Measurements from ENCODE around the gene TMEM107. TPM values are rescaled to one million over a fixed set of nuclear protein-coding genes. Genes with fewer than 3 reads are reported as not detected.
"Not testable (repeated sequence)": the region's sequence is repeated elsewhere in the genome, so short reads cannot be mapped to it uniquely, and the experiment has no call there.

TMEM107 gene
- total RNA-seq, 1 donor from 2014 or later = 30.6 TPM

GRCh38 chr17:8189711-8190477, 13.7 kb upstream of the TMEM107 start, which contains the start of gene BORCS6:
Gene BORCS6, minus strand, starts transcription at chr17:8190180. Its CDS starts 40 bp downstream, at chr17:8190140.
- peak; percentile 99 for DNase-seq (ENCODE audit: low spot score)

GRCh38 chr17:8189041-8189710, 13.0 kb upstream of the TMEM107 start:
- no peak for DNase-seq (ENCODE audit: low spot score)

- no peak for DNase-seq (ENCODE audit: low spot score)
These were observed 12.2 kb upstream of the TMEM107 start for GRCh38 chr17:8188263-8188839.

GRCh38 chr17:8187517-8188262, 11.5 kb upstream of the TMEM107 start:
- peak; percentile 99 for DNase-seq (ENCODE audit: low spot score)

GRCh38 chr17:8186787-8187516, 10.8 kb upstream of the TMEM107 start:
- DNase-seq (ENCODE audit: low spot score) = peak; percentile 98

GRCh38 chr17:8186446-8186786, 10.2 kb upstream of the TMEM107 start:
- DNase-seq (ENCODE audit: low spot score) = no peak

- peak; percentile 86 for DNase-seq (ENCODE audit: low spot score)
These were observed 9.6 kb upstream of the TMEM107 start for GRCh38 chr17:8185582-8186445.

- DNase-seq (ENCODE audit: low spot score) = no peak
These were observed 985 bp upstream of the TMEM107 start for GRCh38 chr17:8176998-8177731.

GRCh38 chr17:8175795-8176196, 384 bp downstream of the TMEM107 start:
- no peak for DNase-seq (ENCODE audit: low spot score)

GRCh38 chr17:8173871-8174322, 2.3 kb downstream of the TMEM107 start:
- no peak for DNase-seq (ENCODE audit: low spot score)

GRCh38 chr17:8173056-8173870, 2.9 kb downstream of the TMEM107 start:
- DNase-seq (ENCODE audit: low spot score) = peak; percentile 97

- DNase-seq (ENCODE audit: low spot score) = not testable (repeated sequence)
These were observed 6.0 kb downstream of the TMEM107 start for GRCh38 chr17:8170186-8170585.

- no peak for DNase-seq (ENCODE audit: low spot score)
These were observed 8.7 kb downstream of the TMEM107 start for GRCh38 chr17:8167526-8167925.

- no peak for DNase-seq (ENCODE audit: low spot score)
These were observed 9.4 kb downstream of the TMEM107 start for GRCh38 chr17:8166731-8167130.

- no peak for DNase-seq (ENCODE audit: low spot score)
These were observed 11.4 kb downstream of the TMEM107 start for GRCh38 chr17:8164815-8165131.

- peak; percentile 58 for DNase-seq (ENCODE audit: low spot score)
These were observed 12.0 kb downstream of the TMEM107 start for GRCh38 chr17:8163978-8164814.

GRCh38 chr17:8162997-8163977, 12.9 kb downstream of the TMEM107 start:
- no peak for DNase-seq (ENCODE audit: low spot score)

Data from umbilical cord (tissue), 2 donors.